Peyer's patch (tissue), 4 donors: ENCODE results near the gene PAQR4. TPM values are rescaled to one million over a fixed set of nuclear protein-coding genes. Genes with fewer than 3 reads are reported as not detected.

Experiments used
- DNase-seq, 3 donors: peaks; one replicate each; pipeline ENCODE4 v3.0.0-alpha.2; 2017 to 2019
- H3K27ac ChIP-seq, 4 donors: fragments of 200-600 bp; sonication (generic); one replicate each; pipeline ENCODE4 v1.5.1; 2016 to 2019
- H3K27me3 ChIP-seq, 2 donors: fragments of 200-600 bp; sonication (generic); one replicate each; pipeline ENCODE4 v1.5.1; 2019
- H3K36me3 ChIP-seq, 3 donors: fragments of 200-600 bp; sonication (generic); one replicate each; pipeline ENCODE4 v1.5.1; 2016 to 2019
- H3K4me1 ChIP-seq, 4 donors: fragments of 200-600 bp; sonication (generic); one replicate each; pipeline ENCODE4 v1.5.1; 2016 to 2019
- H3K4me3 ChIP-seq, 4 donors: fragments of 200-600 bp; sonication (generic); 1 replicate in 3 of 4; 2 replicates in 1 of 4; pipeline ENCODE4 v1.5.1; 2016 to 2019; ENCODE audit warnings: mild to moderate bottlenecking in 1 of 4
- H3K9me3 ChIP-seq, 4 donors: fragments of 200-600 bp; sonication (generic); one replicate each; pipeline ENCODE4 v1.5.1; 2016 to 2019; ENCODE audit warnings: mild to moderate bottlenecking in 1 of 4
- POLR2A ChIP-seq, 2 donors: fragments of 450-650 bp; IDR thresholded peaks; one replicate each; pipeline ENCODE4 v1.5.1; 2017; ENCODE audit warnings: antibody characterized with exemption in 2 of 2, mild to moderate bottlenecking in 2 of 2, moderate library complexity in 2 of 2
- total RNA-seq, 4 donors: library from RNA; depleted of rRNA; stranded (reverse); fragments of >200 nt; gene quantifications; one replicate each; pipeline ENCODE4 v1.1.0, GENCODE V29; 2016
- TF ChIP-seq, protein P1 (sequence below), 6 experiments: fragments of 450-650 bp in 4 of 6; fragments of 200-600 bp in 2 of 6; sonication (generic) in 1 of 6; IDR thresholded peaks; one replicate each; pipeline ENCODE4 v1.5.1; 2017 to 2019; ENCODE audit warnings: antibody characterized with exemption in 6 of 6, mild to moderate bottlenecking in 3 of 6, moderate library complexity in 1 of 6

The PAQR4 gene
- total RNA-seq, 4 donors from 2014 or later, result 6.3 to 13.2 (median 9.2) TPM

DNA sequence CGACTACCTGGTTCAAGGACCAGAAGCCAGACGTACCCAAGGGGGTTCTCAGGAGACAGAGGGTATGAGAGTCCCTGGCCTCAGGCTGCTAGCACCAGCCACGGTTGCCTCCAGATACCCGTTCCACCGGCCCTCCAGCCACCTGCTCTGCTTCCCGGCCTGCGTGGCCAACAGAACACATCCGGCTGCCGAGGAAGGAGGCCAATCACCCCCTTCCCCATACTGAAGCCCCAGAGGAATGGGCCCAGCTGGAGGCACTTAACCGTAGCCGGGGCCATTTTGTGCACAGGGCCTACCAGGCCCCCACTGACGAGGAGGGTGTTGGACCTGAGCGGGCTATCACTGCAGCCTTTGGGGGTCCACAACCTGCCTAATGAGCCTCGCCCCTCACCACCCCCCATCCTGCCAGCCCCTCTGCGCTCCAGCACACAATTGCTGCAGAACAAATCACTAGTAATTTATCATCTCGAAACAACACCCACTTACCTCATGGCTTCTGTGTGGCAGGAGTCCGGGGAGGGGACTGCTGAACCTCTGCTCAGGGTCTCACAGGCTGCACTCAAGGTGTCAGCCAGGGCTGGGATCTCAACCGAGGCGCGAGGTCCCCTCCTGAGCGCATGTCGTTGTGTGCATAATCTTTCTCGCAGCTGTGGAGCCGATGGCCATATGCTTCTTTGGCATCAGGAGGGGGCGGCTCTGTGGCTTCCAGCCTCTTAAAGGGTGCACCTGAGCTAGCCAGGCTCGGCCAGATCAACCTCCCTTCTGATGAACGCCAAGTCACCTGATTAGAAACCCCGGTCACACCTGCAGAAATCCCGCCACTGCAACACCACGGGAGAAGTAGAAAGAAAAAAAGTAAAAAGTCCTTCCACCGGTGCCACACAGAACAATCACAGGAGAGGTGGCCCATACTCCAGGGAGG lies 15.2 kb upstream of the PAQR4 start:
- no peak for TF ChIP-seq POLR2A (IDR thresholded peaks at IDR 0.05)
- TF ChIP-seq, protein P1, sequence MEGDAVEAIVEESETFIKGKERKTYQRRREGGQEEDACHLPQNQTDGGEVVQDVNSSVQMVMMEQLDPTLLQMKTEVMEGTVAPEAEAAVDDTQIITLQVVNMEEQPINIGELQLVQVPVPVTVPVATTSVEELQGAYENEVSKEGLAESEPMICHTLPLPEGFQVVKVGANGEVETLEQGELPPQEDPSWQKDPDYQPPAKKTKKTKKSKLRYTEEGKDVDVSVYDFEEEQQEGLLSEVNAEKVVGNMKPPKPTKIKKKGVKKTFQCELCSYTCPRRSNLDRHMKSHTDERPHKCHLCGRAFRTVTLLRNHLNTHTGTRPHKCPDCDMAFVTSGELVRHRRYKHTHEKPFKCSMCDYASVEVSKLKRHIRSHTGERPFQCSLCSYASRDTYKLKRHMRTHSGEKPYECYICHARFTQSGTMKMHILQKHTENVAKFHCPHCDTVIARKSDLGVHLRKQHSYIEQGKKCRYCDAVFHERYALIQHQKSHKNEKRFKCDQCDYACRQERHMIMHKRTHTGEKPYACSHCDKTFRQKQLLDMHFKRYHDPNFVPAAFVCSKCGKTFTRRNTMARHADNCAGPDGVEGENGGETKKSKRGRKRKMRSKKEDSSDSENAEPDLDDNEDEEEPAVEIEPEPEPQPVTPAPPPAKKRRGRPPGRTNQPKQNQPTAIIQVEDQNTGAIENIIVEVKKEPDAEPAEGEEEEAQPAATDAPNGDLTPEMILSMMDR (IDR thresholded peaks at IDR 0.05), result no peak
- H3K9me3 ChIP-seq, result no peaks in the 10 kb centered on the region
- no peak overlapping the region for H3K27ac ChIP-seq
- H3K27me3 ChIP-seq, result peaks cover 0 to 6% of the 10 kb centered on the region in 2 donors
- H3K4me3 ChIP-seq, result no peak overlapping the region
- DNase-seq, result peak in 1 of 3 donors; percentile 64
- peaks cover 0 to 3% (median 0%) of the 10 kb centered on the region in 4 donors for H3K4me1 ChIP-seq
- H3K36me3 ChIP-seq, result peaks cover 0 to 4% (median 0%) of the 10 kb centered on the region in 3 donors

DNA sequence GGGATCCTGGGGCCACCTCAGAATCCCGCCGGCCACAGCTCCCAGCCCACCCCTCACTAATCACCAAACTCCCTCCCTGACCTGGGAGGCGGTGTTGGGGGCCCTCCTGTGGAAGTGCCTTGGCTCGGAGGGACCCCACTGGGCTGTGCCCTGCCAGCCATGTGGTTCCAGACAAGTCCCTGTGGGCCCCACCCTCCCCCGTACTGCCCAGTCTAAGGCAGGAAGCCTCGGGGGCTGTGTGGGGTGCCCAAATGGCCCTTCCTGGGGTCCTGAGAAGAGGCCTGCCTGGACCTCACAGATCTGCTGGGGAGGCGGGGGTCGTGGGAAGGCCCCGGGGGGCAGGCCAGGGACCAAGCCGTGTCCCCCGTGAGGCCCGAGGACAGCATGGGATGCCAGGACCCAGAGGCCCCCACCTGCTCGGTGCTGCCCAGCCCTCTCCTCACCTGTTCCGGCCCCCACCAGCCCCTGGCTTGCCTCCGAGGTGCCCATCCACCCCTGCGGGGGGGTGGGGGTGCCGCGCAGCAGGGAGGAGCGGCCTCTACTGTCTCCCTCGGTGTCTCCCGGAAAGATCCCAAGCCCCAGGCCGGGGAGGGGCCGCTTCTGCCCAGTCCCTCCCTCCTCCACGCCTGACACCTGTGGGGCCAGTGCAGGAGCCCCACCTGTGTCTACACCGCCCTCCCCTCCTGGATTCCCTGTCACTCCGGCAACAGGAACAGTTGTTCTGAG lies 14.3 kb upstream of the PAQR4 start:
- no peak overlapping the region for H3K4me3 ChIP-seq
- H3K27ac ChIP-seq, result no peak overlapping the region
- peak in 1 of 3 donors; percentile 64 for DNase-seq
- H3K36me3 ChIP-seq, result no peaks in the 10 kb centered on the region
- H3K9me3 ChIP-seq, result no peaks in the 10 kb centered on the region
- H3K4me1 ChIP-seq, result peaks cover 0 to 3% (median 0%) of the 10 kb centered on the region in 4 donors
- peaks cover 0 to 6% of the 10 kb centered on the region in 2 donors for H3K27me3 ChIP-seq
- TF ChIP-seq, protein P1 (IDR thresholded peaks at IDR 0.05), result no peak
- TF ChIP-seq POLR2A (IDR thresholded peaks at IDR 0.05), result no peak

DNA sequence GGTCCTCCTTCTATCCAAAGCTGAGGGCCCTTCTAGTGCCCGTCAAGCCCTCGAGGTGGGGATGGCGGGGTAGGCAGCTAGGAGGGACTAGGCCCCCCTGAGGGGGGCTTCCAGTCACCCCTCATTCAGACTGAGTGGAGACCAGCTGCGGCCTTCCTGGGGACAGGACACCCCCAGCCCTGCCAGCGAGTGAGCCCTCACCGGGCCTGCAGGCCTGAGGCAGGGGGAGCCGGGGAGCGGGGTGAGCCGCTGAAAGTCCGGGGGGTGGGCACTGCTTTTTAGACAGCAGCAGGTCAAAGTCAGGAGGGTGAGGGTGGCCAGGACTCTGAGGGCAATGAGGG lies 13.7 kb upstream of the PAQR4 start:
- H3K4me3 ChIP-seq, result no peak overlapping the region
- TF ChIP-seq POLR2A (IDR thresholded peaks at IDR 0.05), result no peak
- TF ChIP-seq, protein P1 (IDR thresholded peaks at IDR 0.05), result no peak
- peaks cover 0 to 3% (median 0%) of the 10 kb centered on the region in 4 donors for H3K4me1 ChIP-seq
- no peaks in the 10 kb centered on the region for H3K9me3 ChIP-seq
- peaks cover 0 to 6% of the 10 kb centered on the region in 2 donors for H3K27me3 ChIP-seq
- no peaks in the 10 kb centered on the region for H3K36me3 ChIP-seq
- DNase-seq, result no peak
- H3K27ac ChIP-seq, result no peak overlapping the region

DNA sequence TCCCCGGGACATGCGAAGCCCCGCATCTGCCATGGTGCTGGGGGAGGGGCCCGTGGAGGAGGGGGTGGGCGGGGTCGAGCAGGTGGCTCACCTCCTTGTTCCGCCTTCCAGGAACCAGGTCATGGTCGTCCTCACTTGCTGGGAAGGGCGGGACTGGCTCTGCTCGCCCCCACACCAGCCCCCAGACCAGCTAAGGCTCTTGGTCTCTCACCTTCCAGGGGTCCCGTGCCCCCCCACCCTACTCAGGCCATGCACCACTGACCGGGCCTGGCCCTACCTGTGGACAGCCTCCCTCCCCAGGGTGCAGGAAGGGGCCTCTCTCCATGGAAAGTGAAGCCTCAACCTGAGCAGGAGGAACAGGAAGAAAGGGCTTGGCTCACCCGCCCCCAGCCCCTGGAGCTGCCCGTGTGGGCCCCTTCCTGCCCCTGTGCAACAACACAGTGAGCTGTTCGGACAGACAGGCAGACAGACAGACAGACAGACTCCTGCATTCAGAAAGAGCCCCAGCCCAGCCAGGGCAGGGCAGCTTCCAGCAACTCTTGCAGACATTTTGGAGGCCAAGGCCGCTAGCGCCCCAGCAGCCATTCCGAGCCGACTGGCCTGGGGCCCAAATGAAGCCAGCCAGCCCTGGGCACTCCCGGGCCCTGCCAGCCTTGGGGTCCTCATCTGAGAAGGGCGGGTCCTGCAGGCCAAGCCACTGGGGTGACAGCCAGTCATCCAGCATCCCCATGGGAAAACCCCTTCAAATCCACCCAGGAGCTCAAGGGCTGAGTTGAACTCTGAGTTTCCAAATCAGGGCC lies 13.2 kb upstream of the PAQR4 start:
- Histone ChIP-seq H3K36me3 (no peaks in the 10 kb centered on the region), H3K4me3 (no peak overlapping the region), H3K9me3 (no peaks in the 10 kb centered on the region), H3K4me1 (peaks cover 0 to 3% (median 0%) of the 10 kb centered on the region in 4 donors), H3K27ac (no peak overlapping the region), H3K27me3 (peaks cover 0 to 6% of the 10 kb centered on the region in 2 donors)
- no peak for DNase-seq
- TF ChIP-seq POLR2A (IDR thresholded peaks at IDR 0.05), result no peak
- TF ChIP-seq, protein P1 (IDR thresholded peaks at IDR 0.05), result no peak

DNA sequence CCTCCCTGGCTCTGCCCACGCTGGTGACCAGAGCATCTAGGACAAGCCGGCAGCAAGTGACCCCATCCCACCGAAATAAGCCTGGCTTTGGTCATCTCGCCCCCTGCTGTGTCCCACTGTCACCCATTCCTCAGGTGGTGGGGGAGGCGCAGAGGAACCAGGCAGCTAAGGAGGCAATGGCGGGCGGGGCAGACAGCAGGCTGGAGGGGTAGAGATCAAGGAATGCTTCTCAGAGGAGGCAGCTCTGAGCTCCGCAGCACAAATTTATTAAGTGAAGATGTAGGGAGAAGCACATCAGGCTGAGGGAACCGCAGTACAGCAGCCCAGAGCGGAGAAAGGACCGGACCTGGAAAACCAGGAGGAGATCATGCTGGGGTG lies 12.6 kb upstream of the PAQR4 start:
- no peak overlapping the region for H3K4me3 ChIP-seq
- peaks cover 0 to 7% of the 10 kb centered on the region in 2 donors for H3K27me3 ChIP-seq
- DNase-seq, result no peak
- no peaks in the 10 kb centered on the region for H3K9me3 ChIP-seq
- H3K27ac ChIP-seq, result no peak overlapping the region
- no peaks in the 10 kb centered on the region for H3K36me3 ChIP-seq
- TF ChIP-seq, protein P1 (IDR thresholded peaks at IDR 0.05), result no peak
- TF ChIP-seq POLR2A (IDR thresholded peaks at IDR 0.05), result no peak
- H3K4me1 ChIP-seq, result peaks cover 0 to 3% (median 0%) of the 10 kb centered on the region in 4 donors
